PC-3 (cell line): Measurements from ENCODE around the gene FCHO1. TPM values are rescaled to one million over a fixed set of nuclear protein-coding genes. Genes with fewer than 3 reads are reported as not detected.

Source experiments
- ATAC-seq: fragments of 200-7000 bp; cut with Tn5 transposase; 2 replicates; pipeline ENCODE4 v1.9.1; 2020; ENCODE audit warnings: mild to moderate bottlenecking, moderate library complexity
- BruUV-seq: library from RNA; stranded (reverse); fragments of 400-500 nt; replicated peaks from 2 replicates; lab custom pipeline; 2021; lab: Mats Ljungman, UMichigan
- CTCF ChIA-PET: fragments of 300-600 bp; sonication (Branson Sonifier 250); formaldehyde crosslinking; loops from one replicate; lab custom pipeline; 2022; ENCODE audit warnings: antibody characterized with exemption; lab: Charles Lee
- POLR2A ChIA-PET: fragments of 300-600 bp; sonication (Branson Sonifier 250); formaldehyde crosslinking; loops from one replicate; lab custom pipeline; 2022; ENCODE audit warnings: antibody characterized with exemption; ENCODE audit not compliant: unreplicated experiment; lab: Charles Lee
- DNase-seq: peaks from one replicate; pipeline ENCODE4 v3.0.0-alpha.2; 2015
- H2AFZ ChIP-seq: fragments of 300-600 bp; sonication (generic); 2 replicates; pipeline ENCODE4 v1.6.0; 2016; ENCODE audit warnings: antibody characterized with exemption, low read length
- H3F3A ChIP-seq: fragments of 300-600 bp; sonication (generic); one replicate; pipeline ENCODE4 v1.6.0; 2017; ENCODE audit warnings: antibody characterized with exemption, low read length, control low read depth, mild to moderate bottlenecking; ENCODE audit not compliant: unreplicated experiment
- H3K27ac ChIP-seq: fragments of 300-600 bp; sonication (generic); 2 replicates; pipeline ENCODE4 v1.5.1; 2016; ENCODE audit warnings: mild to moderate bottlenecking, low read length
- H3K27me3 ChIP-seq: fragments of 300-600 bp; sonication (generic); 2 replicates; pipeline ENCODE4 v1.6.1; 2016; ENCODE audit warnings: low read length, mixed read lengths
- H3K36me3 ChIP-seq: fragments of 300-600 bp; sonication (generic); 2 replicates; pipeline ENCODE4 v1.6.1; 2016; ENCODE audit warnings: low read depth, mixed run types, low read length, mixed read lengths
- H3K4me1 ChIP-seq: fragments of 300-600 bp; sonication (generic); 2 replicates; pipeline ENCODE4 v1.5.1; 2016; ENCODE audit warnings: low read length; ENCODE audit not compliant: insufficient read depth
- H3K4me2 ChIP-seq: fragments of 300-600 bp; sonication (generic); 2 replicates; pipeline ENCODE4 v1.6.0; 2016; ENCODE audit warnings: low read length
- H3K4me3 ChIP-seq: fragments of 300-600 bp; sonication (generic); 2 replicates; pipeline ENCODE4 v1.5.1; 2016; ENCODE audit warnings: mild to moderate bottlenecking, low read length, mixed read lengths
- H3K79me2 ChIP-seq: fragments of 300-600 bp; sonication (generic); 2 replicates; pipeline ENCODE4 v1.6.1; 2017; ENCODE audit warnings: low read length, mixed read lengths
- H3K9ac ChIP-seq: fragments of 300-600 bp; sonication (generic); 2 replicates; pipeline ENCODE4 v1.6.0; 2016; ENCODE audit warnings: mild to moderate bottlenecking, low read length
- H3K9me2 ChIP-seq: fragments of 300-600 bp; sonication (generic); replicated peaks from 2 replicates; pipeline ENCODE4 v1.6.1; 2016; ENCODE audit warnings: mixed run types, low read length, mixed read lengths
- H3K9me3 ChIP-seq: fragments of 300-600 bp; sonication (generic); 2 replicates; pipeline ENCODE4 v1.6.1; 2016; ENCODE audit warnings: low read length, mixed read lengths
- H4K20me1 ChIP-seq: fragments of 300-600 bp; sonication (generic); 2 replicates; pipeline ENCODE4 v1.6.1; 2016; ENCODE audit warnings: low read length, mixed read lengths
- CTCF ChIP-seq: fragments of 300-600 bp; sonication (generic); conservative IDR thresholded peaks from 2 replicates; pipeline ENCODE4 v1.5.1; 2017; ENCODE audit warnings: antibody characterized with exemption, low read depth, mild to moderate bottlenecking, low read length
- EZH2 ChIP-seq: fragments of 300-600 bp; sonication (generic); IDR thresholded peaks from one replicate; pipeline ENCODE4 v1.6.1; 2017; ENCODE audit warnings: antibody characterized with exemption, mild to moderate bottlenecking, low read length; ENCODE audit not compliant: unreplicated experiment
- EZH2phosphoT487 ChIP-seq: fragments of 300-600 bp; sonication (generic); IDR thresholded peaks from 2 replicates; pipeline ENCODE4 v1.6.1; 2018; ENCODE audit warnings: mild to moderate bottlenecking, antibody characterized with exemption, low read length, borderline replicate concordance
- intact Hi-C: fragments of 100-400 bp; cut with micrococcal nuclease; formaldehyde crosslinking; loops from 2 replicates; pipeline ENCODE4 v1.9.0; 2023
- total RNA-seq: library from RNA; depleted of rRNA; stranded (reverse); fragments of >200 nt; gene quantifications from 2 replicates; pipeline ENCODE4 v1.2.3, GENCODE V29; 2014

FCHO1 gene
- total RNA-seq, 1 experiment from 2014 or later: 21.0 TPM

GRCh38 chr19:17719730-17720400 is 31.4 kb upstream of the FCHO1 start:
- Histone ChIP-seq H3K4me1 (peaks cover 25% of the 10 kb centered on the region), H4K20me1 (peaks cover 14% of the 10 kb centered on the region; the same call in 1 of the 2 replicates), H3K36me3 (no peaks in the 10 kb centered on the region), H3K4me2 (peak overlapping the region; percentile 97), H3K4me3 (peak overlapping the region; percentile 99), H3K9ac (peak overlapping the region; percentile 73), H3K27me3 (no peaks in the 10 kb centered on the region), H3K27ac (no peak overlapping the region), H2AFZ (peak overlapping the region; percentile 95; the same call in 1 of the 2 replicates), H3F3A (no peaks in the 10 kb centered on the region), H3K79me2 (peaks cover 24% of the 10 kb centered on the region), H3K9me3 (no peaks in the 10 kb centered on the region), H3K9me2 (no peaks in the 10 kb centered on the region)
- ATAC-seq (peak; percentile 48), DNase-seq (peak; percentile 34)
- CTCF ChIA-PET: interaction anchor here (1.7 kb wide), 1 partner anchor 47 kb away, joined by 8 read pairs; no protein-coding TSS in a partner anchor
- intact Hi-C loops: no loop called here
- TSS peak; percentile 55 for BruUV-seq
- POLR2A ChIA-PET: interaction anchor here (0.6 kb wide), 2 partner anchors 157 to 1685 kb away, joined by 4 to 7 read pairs; partner anchors contain the start of gene GATAD2A
- no peak for TF ChIP-seq CTCF
- TF ChIP-seq EZH2: no peak
- no peak for TF ChIP-seq EZH2phosphoT487

- no peaks in the 10 kb centered on the region for H3K9me2 ChIP-seq
- peaks cover 25% of the 10 kb centered on the region for H3K4me1 ChIP-seq
- intact Hi-C loops: no loop called here
- ATAC-seq (no peak), DNase-seq (no peak)
- ChIA-PET POLR2A (interaction anchor here (0.6 kb wide), 1 partner anchor 1685 kb away, joined by 7 read pairs; the partner anchor contains the start of gene GATAD2A), CTCF (interaction anchor here (1.7 kb wide), 1 partner anchor 46 kb away, joined by 8 read pairs; no protein-coding TSS in a partner anchor)
- H3K4me2 ChIP-seq: peak overlapping the region; percentile 97
- no peaks in the 10 kb centered on the region for H3K27me3 ChIP-seq
- no peak overlapping the region for H2AFZ ChIP-seq
- H3K9me3 ChIP-seq: no peaks in the 10 kb centered on the region
- H3K9ac ChIP-seq: peak overlapping the region; percentile 73; the same call in 1 of the 2 replicates
- H3K27ac ChIP-seq: no peak overlapping the region
- H3F3A ChIP-seq: no peaks in the 10 kb centered on the region
- no peaks in the 10 kb centered on the region for H3K36me3 ChIP-seq
- H3K79me2 ChIP-seq: peaks cover 24% of the 10 kb centered on the region
- H4K20me1 ChIP-seq: peaks cover 14% of the 10 kb centered on the region; the same call in 1 of the 2 replicates
- H3K4me3 ChIP-seq: peak overlapping the region; percentile 99
- no peak for TF ChIP-seq EZH2
- TF ChIP-seq CTCF: no peak
- no peak for TF ChIP-seq EZH2phosphoT487
- no TSS peak for BruUV-seq
Observed at GRCh38 chr19:17720440-17720839, 30.8 kb upstream of the FCHO1 start.
